Neural cell (in vitro differentiated cells): ENCODE results near the gene PERM1. TPM values are rescaled to one million over a fixed set of nuclear protein-coding genes. Genes with fewer than 3 reads are reported as not detected.

Experiments used
- H2AFZ ChIP-seq: fragments of 200-600, 300-800 bp; sonication (generic), shearing (Covaris generic); 2 replicates; pipeline ENCODE4 v1.6.0; 2014; ENCODE audit warnings: low read depth, mild to moderate bottlenecking, antibody characterized with exemption, low read length, moderate library complexity
- H3F3A ChIP-seq: fragments of 200-600 bp; shearing (Covaris generic); 2 replicates; pipeline ENCODE4 v1.6.1; 2016; ENCODE audit warnings: mild to moderate bottlenecking, moderate library complexity, mixed read lengths, antibody characterized with exemption, low read length; ENCODE audit not compliant: insufficient read depth, poor library complexity, severe bottlenecking
- H3K27ac ChIP-seq: fragments of 200-600, 300-800 bp; sonication (generic), shearing (Covaris generic); 2 replicates; pipeline ENCODE4 v1.5.1; 2014; ENCODE audit warnings: mild to moderate bottlenecking, low read length, moderate library complexity
- H3K27me3 ChIP-seq: fragments of 300-800, 200-600 bp; sonication (generic), shearing (Covaris generic); 2 replicates; pipeline ENCODE4 v1.6.0; 2014; ENCODE audit warnings: mild to moderate bottlenecking, low read depth, low read length, moderate library complexity; ENCODE audit not compliant: insufficient read depth
- H3K36me3 ChIP-seq: fragments of 300-800, 200-600 bp; sonication (generic), shearing (Covaris generic); 2 replicates; pipeline ENCODE4 v1.5.1; 2014; ENCODE audit warnings: mild to moderate bottlenecking, antibody characterized with exemption, low read length, moderate library complexity; ENCODE audit not compliant: insufficient read depth
- H3K4me2 ChIP-seq: fragments of 300-800, 200-600 bp; sonication (generic), shearing (Covaris generic); 2 replicates; pipeline ENCODE4 v1.6.0; 2014; ENCODE audit warnings: mild to moderate bottlenecking, low read length
- H3K4me3 ChIP-seq: fragments of 300-800, 200-600 bp; sonication (generic), shearing (Covaris generic); 2 replicates; pipeline ENCODE4 v1.5.1; 2014; ENCODE audit warnings: mild to moderate bottlenecking, low read length, moderate library complexity
- H3K79me2 ChIP-seq: fragments of 200-600 bp; shearing (Covaris generic); replicated peaks from 2 replicates; pipeline ENCODE4 v1.6.0; 2014; ENCODE audit warnings: mild to moderate bottlenecking, low read length, moderate library complexity; ENCODE audit not compliant: insufficient read depth
- H3K9ac ChIP-seq: fragments of 300-800, 200-600 bp; sonication (generic), shearing (Covaris generic); 2 replicates; pipeline ENCODE4 v1.6.1; 2016; ENCODE audit warnings: mild to moderate bottlenecking, low read length, mixed read lengths
- H3K9me2 ChIP-seq: fragments of 200-600 bp; shearing (Covaris generic); 2 replicates; pipeline ENCODE4 v1.6.1; 2016; ENCODE audit warnings: mild to moderate bottlenecking, low read length, mixed read lengths; ENCODE audit not compliant: insufficient read depth
- H3K9me3 ChIP-seq: fragments of 200-600, 300-800 bp; sonication (generic), shearing (Covaris generic); 2 replicates; pipeline ENCODE4 v1.6.1; 2016; ENCODE audit warnings: mild to moderate bottlenecking, mixed run types, low read length, moderate library complexity, mixed read lengths
- H4K20me1 ChIP-seq: fragments of 200-600 bp; shearing (Covaris generic); 2 replicates; pipeline ENCODE4 v1.6.1; 2016; ENCODE audit warnings: mild to moderate bottlenecking, mixed run types; ENCODE audit not compliant: insufficient read depth
- EP300 ChIP-seq: fragments of 450-650 bp; conservative IDR thresholded peaks from 2 replicates; pipeline ENCODE4 v1.6.1; 2014; ENCODE audit warnings: antibody characterized with exemption, mild to moderate bottlenecking, moderate library complexity; ENCODE audit not compliant: poor library complexity, severe bottlenecking
- EZH2 ChIP-seq: fragments of 200-600, 300-800 bp; shearing (Covaris generic), sonication (generic); IDR thresholded peaks from 2 replicates; pipeline ENCODE4 v1.6.1; 2014; ENCODE audit warnings: antibody characterized with exemption, low read length, borderline replicate concordance, mild to moderate bottlenecking; ENCODE audit not compliant: insufficient read depth, poor library complexity, severe bottlenecking
- MXI1 ChIP-seq: fragments of 450-650 bp; conservative IDR thresholded peaks from 2 replicates; pipeline ENCODE4 v1.6.1; 2014; ENCODE audit warnings: antibody characterized with exemption, mild to moderate bottlenecking; ENCODE audit not compliant: poor library complexity, severe bottlenecking
- POLR2AphosphoS5 ChIP-seq: IDR thresholded peaks from 2 replicates; pipeline ENCODE4 v1.6.1; 2012
- RAD21 ChIP-seq: fragments of 450-650 bp; conservative IDR thresholded peaks from 2 replicates; pipeline ENCODE4 v1.6.1; 2014; ENCODE audit warnings: antibody characterized with exemption, mild to moderate bottlenecking, moderate library complexity
- SMC3 ChIP-seq: fragments of 450-650 bp; conservative IDR thresholded peaks from 2 replicates; pipeline ENCODE4 v1.6.1; 2014; ENCODE audit warnings: antibody characterized with exemption, mild to moderate bottlenecking, moderate library complexity; ENCODE audit not compliant: poor library complexity
- TAF1 ChIP-seq: IDR thresholded peaks from 2 replicates; pipeline ENCODE4 v1.6.1; 2012; ENCODE audit warnings: low read depth
- polyA plus RNA-seq: library from polyadenylated mRNA; depleted of rRNA; stranded (reverse); fragments of >200 nt; gene quantifications from 2 replicates; pipeline ENCODE4 v1.2.3, GENCODE V29; 2014
- TF ChIP-seq, protein P1 (sequence below): IDR thresholded peaks from 2 replicates; pipeline ENCODE4 v1.6.1; 2012; ENCODE audit warnings: borderline replicate concordance
- TF ChIP-seq, protein P2 (sequence below): fragments of 450-650 bp; IDR thresholded peaks from 2 replicates; pipeline ENCODE4 v1.5.1; 2014; ENCODE audit warnings: antibody characterized with exemption, mild to moderate bottlenecking, moderate library complexity; ENCODE audit not compliant: poor library complexity, severe bottlenecking

PERM1 gene
- polyA plus RNA-seq, 1 donor from 2014 or later: not detected

DNA sequence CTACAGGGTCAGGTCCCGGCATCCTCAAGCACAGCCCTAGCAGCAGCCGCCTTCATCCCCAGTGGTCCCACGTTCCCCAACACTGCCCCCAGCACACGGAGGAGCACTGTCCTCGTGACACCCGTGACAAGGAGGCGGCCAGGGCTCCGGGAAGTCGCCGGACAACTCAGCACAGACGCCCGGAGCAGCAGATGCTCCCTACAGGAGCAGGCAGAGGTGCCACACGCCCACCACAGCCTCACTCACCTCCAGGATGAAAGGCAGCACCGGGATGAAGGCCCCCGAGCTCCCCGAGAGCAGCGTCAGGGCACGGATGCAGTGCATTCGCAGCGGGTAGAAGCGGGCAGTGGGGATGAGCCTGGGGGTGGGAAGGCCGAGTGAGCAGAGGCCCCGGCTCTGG is 31.0 kb downstream of the PERM1 start:
- Histone ChIP-seq H3K36me3 (peaks cover 4% of the 10 kb centered on the region), H3K9ac (no peak overlapping the region), H3K27ac (no peak overlapping the region), H3K9me3 (no peaks in the 10 kb centered on the region), H4K20me1 (no peaks in the 10 kb centered on the region), H3K79me2 (no peaks in the 10 kb centered on the region), H3K4me3 (no peak overlapping the region), H3K9me2 (no peaks in the 10 kb centered on the region), H2AFZ (no peak overlapping the region), H3K27me3 (no peaks in the 10 kb centered on the region), H3F3A (no peaks in the 10 kb centered on the region), H3K4me2 (no peak overlapping the region)
- no peak for TF ChIP-seq SMC3
- TF ChIP-seq, protein P1, sequence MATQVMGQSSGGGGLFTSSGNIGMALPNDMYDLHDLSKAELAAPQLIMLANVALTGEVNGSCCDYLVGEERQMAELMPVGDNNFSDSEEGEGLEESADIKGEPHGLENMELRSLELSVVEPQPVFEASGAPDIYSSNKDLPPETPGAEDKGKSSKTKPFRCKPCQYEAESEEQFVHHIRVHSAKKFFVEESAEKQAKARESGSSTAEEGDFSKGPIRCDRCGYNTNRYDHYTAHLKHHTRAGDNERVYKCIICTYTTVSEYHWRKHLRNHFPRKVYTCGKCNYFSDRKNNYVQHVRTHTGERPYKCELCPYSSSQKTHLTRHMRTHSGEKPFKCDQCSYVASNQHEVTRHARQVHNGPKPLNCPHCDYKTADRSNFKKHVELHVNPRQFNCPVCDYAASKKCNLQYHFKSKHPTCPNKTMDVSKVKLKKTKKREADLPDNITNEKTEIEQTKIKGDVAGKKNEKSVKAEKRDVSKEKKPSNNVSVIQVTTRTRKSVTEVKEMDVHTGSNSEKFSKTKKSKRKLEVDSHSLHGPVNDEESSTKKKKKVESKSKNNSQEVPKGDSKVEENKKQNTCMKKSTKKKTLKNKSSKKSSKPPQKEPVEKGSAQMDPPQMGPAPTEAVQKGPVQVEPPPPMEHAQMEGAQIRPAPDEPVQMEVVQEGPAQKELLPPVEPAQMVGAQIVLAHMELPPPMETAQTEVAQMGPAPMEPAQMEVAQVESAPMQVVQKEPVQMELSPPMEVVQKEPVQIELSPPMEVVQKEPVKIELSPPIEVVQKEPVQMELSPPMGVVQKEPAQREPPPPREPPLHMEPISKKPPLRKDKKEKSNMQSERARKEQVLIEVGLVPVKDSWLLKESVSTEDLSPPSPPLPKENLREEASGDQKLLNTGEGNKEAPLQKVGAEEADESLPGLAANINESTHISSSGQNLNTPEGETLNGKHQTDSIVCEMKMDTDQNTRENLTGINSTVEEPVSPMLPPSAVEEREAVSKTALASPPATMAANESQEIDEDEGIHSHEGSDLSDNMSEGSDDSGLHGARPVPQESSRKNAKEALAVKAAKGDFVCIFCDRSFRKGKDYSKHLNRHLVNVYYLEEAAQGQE: no peak
- TF ChIP-seq MXI1: no peak
- TF ChIP-seq EP300: no peak
- TF ChIP-seq, protein P2, sequence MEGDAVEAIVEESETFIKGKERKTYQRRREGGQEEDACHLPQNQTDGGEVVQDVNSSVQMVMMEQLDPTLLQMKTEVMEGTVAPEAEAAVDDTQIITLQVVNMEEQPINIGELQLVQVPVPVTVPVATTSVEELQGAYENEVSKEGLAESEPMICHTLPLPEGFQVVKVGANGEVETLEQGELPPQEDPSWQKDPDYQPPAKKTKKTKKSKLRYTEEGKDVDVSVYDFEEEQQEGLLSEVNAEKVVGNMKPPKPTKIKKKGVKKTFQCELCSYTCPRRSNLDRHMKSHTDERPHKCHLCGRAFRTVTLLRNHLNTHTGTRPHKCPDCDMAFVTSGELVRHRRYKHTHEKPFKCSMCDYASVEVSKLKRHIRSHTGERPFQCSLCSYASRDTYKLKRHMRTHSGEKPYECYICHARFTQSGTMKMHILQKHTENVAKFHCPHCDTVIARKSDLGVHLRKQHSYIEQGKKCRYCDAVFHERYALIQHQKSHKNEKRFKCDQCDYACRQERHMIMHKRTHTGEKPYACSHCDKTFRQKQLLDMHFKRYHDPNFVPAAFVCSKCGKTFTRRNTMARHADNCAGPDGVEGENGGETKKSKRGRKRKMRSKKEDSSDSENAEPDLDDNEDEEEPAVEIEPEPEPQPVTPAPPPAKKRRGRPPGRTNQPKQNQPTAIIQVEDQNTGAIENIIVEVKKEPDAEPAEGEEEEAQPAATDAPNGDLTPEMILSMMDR: no peak
- no peak for TF ChIP-seq TAF1
- TF ChIP-seq POLR2AphosphoS5: no peak
- no peak for TF ChIP-seq EZH2
- TF ChIP-seq RAD21: no peak

DNA sequence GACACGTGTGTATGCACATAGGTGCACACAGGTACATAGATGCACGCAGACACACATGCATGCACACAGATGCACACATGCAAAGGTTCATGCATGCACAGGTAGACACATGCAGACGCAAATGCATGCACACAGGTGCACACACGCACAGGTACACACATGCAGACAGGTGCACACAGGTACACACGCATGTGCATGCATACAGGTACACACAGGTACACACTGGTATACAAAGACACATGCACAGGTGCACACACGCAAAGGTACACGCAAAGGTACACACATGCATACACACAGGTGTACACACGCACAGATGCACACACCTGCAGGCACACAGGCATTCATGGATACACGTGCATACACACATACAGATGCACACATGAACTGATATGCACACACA is 31.6 kb downstream of the PERM1 start:
- no peak overlapping the region for H3K4me2 ChIP-seq
- H2AFZ ChIP-seq: no peak overlapping the region
- no peaks in the 10 kb centered on the region for H4K20me1 ChIP-seq
- peaks cover 4% of the 10 kb centered on the region for H3K36me3 ChIP-seq
- no peak overlapping the region for H3K4me3 ChIP-seq
- H3K9me3 ChIP-seq: no peaks in the 10 kb centered on the region
- TF ChIP-seq, protein P2: no peak
- TF ChIP-seq POLR2AphosphoS5: no peak
- TF ChIP-seq, protein P1: no peak
- TF ChIP-seq MXI1: no peak
- TF ChIP-seq SMC3: no peak
- no peak for TF ChIP-seq EZH2
- no peak for TF ChIP-seq RAD21
- no peak for TF ChIP-seq EP300
- TF ChIP-seq TAF1: no peak
- H3K27me3 ChIP-seq: no peaks in the 10 kb centered on the region
- H3K9ac ChIP-seq: no peak overlapping the region
- H3K79me2 ChIP-seq: no peaks in the 10 kb centered on the region
- H3K27ac ChIP-seq: no peak overlapping the region
- no peaks in the 10 kb centered on the region for H3F3A ChIP-seq
- no peaks in the 10 kb centered on the region for H3K9me2 ChIP-seq
